Measurements from ENCODE around the gene GABRG3. TPM values are rescaled to one million over a fixed set of nuclear protein-coding genes. Genes with fewer than 3 reads are reported as not detected.

Gene GABRG3
- total RNA-seq, 1 donor = not detected

GRCh38 chr15:27422997-27423396, 452.0 kb downstream of the GABRG3 start:
- DNase-seq (ENCODE audit: low read depth) = no peak
- no peak overlapping the region for H3K4me3 ChIP-seq (ENCODE audit: low read depth, low read length)
- TF ChIP-seq CTCF (IDR thresholded peaks at IDR 0.05; ENCODE audit: insufficient read depth, low read depth, low read length) = no peak

GRCh38 chr15:27426805-27427204, 455.8 kb downstream of the GABRG3 start:
- no peak overlapping the region for H3K4me3 ChIP-seq (ENCODE audit: low read depth, low read length)
- DNase-seq (ENCODE audit: low read depth) = no peak
- no peak for TF ChIP-seq CTCF (IDR thresholded peaks at IDR 0.05; ENCODE audit: insufficient read depth, low read depth, low read length)

GRCh38 chr15:27427276-27427675, 456.3 kb downstream of the GABRG3 start:
- no peak for DNase-seq (ENCODE audit: low read depth)
- no peak for TF ChIP-seq CTCF (IDR thresholded peaks at IDR 0.05; ENCODE audit: insufficient read depth, low read depth, low read length)
- H3K4me3 ChIP-seq (ENCODE audit: low read depth, low read length) = no peak overlapping the region

- TF ChIP-seq CTCF (IDR thresholded peaks at IDR 0.05; ENCODE audit: insufficient read depth, low read depth, low read length) = no peak
- H3K4me3 ChIP-seq (ENCODE audit: low read depth, low read length) = no peak overlapping the region
- no peak for DNase-seq (ENCODE audit: low read depth)
Observed at GRCh38 chr15:27428151-27428550, 457.2 kb downstream of the GABRG3 start.

GRCh38 chr15:27429577-27429976, 458.6 kb downstream of the GABRG3 start:
- no peak for TF ChIP-seq CTCF (IDR thresholded peaks at IDR 0.05; ENCODE audit: insufficient read depth, low read depth, low read length)
- no peak overlapping the region for H3K4me3 ChIP-seq (ENCODE audit: low read depth, low read length)
- no peak for DNase-seq (ENCODE audit: low read depth)

- no peak for TF ChIP-seq CTCF (IDR thresholded peaks at IDR 0.05; ENCODE audit: insufficient read depth, low read depth, low read length)
- no peak overlapping the region for H3K4me3 ChIP-seq (ENCODE audit: low read depth, low read length)
Observed at GRCh38 chr15:27433604-27434003, 462.6 kb downstream of the GABRG3 start.

More at GRCh38 chr15:27433604-27434003, 462.6 kb downstream of the GABRG3 start:
- DNase-seq (ENCODE audit: low read depth) = no peak
